Activated CD8-positive, alpha-beta memory T cell treated with anti-CD3 and anti-CD28 coated beads, Interleukin-2, amount 50 U/mL, for 1 hour (primary cell): ENCODE measurements around the gene SURF4.
"Not testable (repeated sequence)": the region's sequence is repeated elsewhere in the genome, so short reads cannot be mapped to it uniquely, and the experiment has no call there.

Source experiments
- DNase-seq: peaks from one replicate; pipeline ENCODE4 v3.0.0-alpha.2; 2020; ENCODE audit errors: extremely low read depth

Gene SURF4

GRCh38 chr9:133397370-133397769 is 21.5 kb upstream of the SURF4 start:
- no peak for DNase-seq

GRCh38 chr9:133396952-133397351 is 21.1 kb upstream of the SURF4 start:
- no peak for DNase-seq

GRCh38 chr9:133394687-133395271 is 18.9 kb upstream of the SURF4 start:
- no peak for DNase-seq

GRCh38 chr9:133393399-133393798 is 17.5 kb upstream of the SURF4 start:
- no peak for DNase-seq

- not testable (repeated sequence) for DNase-seq
Measured at GRCh38 chr9:133392308-133392707, 16.4 kb upstream of the SURF4 start.

- DNase-seq = not testable (repeated sequence)
Measured at GRCh38 chr9:133391449-133391848, 15.6 kb upstream of the SURF4 start.

GRCh38 chr9:133390713-133391112 is 14.9 kb upstream of the SURF4 start:
- DNase-seq = no peak

GRCh38 chr9:133389562-133389961 is 13.7 kb upstream of the SURF4 start:
- no peak for DNase-seq

GRCh38 chr9:133389025-133389557 is 13.2 kb upstream of the SURF4 start:
- no peak for DNase-seq

- DNase-seq = no peak
Measured at GRCh38 chr9:133387680-133388079, 11.8 kb upstream of the SURF4 start.

GRCh38 chr9:133386338-133386737 is 10.5 kb upstream of the SURF4 start:
- no peak for DNase-seq

GRCh38 chr9:133385452-133385851 is 9.6 kb upstream of the SURF4 start:
- no peak for DNase-seq

GRCh38 chr9:133384736-133385321 is 9.0 kb upstream of the SURF4 start:
- no peak for DNase-seq

- no peak for DNase-seq
Measured at GRCh38 chr9:133383438-133383837, 7.6 kb upstream of the SURF4 start.

- DNase-seq = no peak
Measured at GRCh38 chr9:133382507-133383141, 6.8 kb upstream of the SURF4 start.

- no peak for DNase-seq
Measured at GRCh38 chr9:133380734-133381133, 4.9 kb upstream of the SURF4 start.

GRCh38 chr9:133379153-133380086 is 3.6 kb upstream of the SURF4 start:
- DNase-seq = no peak

GRCh38 chr9:133378408-133378962 is 2.6 kb upstream of the SURF4 start:
- no peak for DNase-seq

GRCh38 chr9:133377721-133378216 is 1.9 kb upstream of the SURF4 start:
- DNase-seq = no peak

GRCh38 chr9:133377280-133377679 is 1.4 kb upstream of the SURF4 start:
- DNase-seq = not testable (repeated sequence)

GRCh38 chr9:133375116-133375723 is 640 bp downstream of the SURF4 start:
- no peak for DNase-seq
